GM12878 (cell line): ENCODE results near the gene RGS1. TPM values are rescaled to one million over a fixed set of nuclear protein-coding genes. Genes with fewer than 3 reads are reported as not detected.

Experiments
- ATAC-seq: fragments of 200-7000 bp; cut with Tn5 transposase; 3 replicates; pipeline ENCODE4 v1.9.1; 2020; ENCODE audit warnings: mild to moderate bottlenecking, moderate library complexity
- BruUV-seq: library from RNA; stranded (reverse); fragments of 400-500 nt; replicated peaks from 2 replicates; lab custom pipeline; 2021; lab: Mats Ljungman, UMichigan
- CTCF ChIA-PET: fragments of 300-600 bp; sonication (Branson Sonifier 250); formaldehyde crosslinking; extraction: SDS; loops from one replicate; lab custom pipeline; 2021; ENCODE audit warnings: inconsistent platforms; lab: Yijun Ruan, JAX
- POLR2A ChIA-PET: fragments of 350-600 bp; formaldehyde crosslinking; extraction: SDS; loops from one replicate; lab custom pipeline; 2021; ENCODE audit warnings: inconsistent platforms; lab: Charles Lee
- RAD21 ChIA-PET: fragments of 300-600 bp; sonication (Branson Sonifier 250); formaldehyde crosslinking; loops from one replicate; lab custom pipeline; 2023; ENCODE audit warnings: antibody characterized with exemption; ENCODE audit not compliant: unreplicated experiment; lab: Charles Lee
- SMC1A ChIA-PET: fragments of 300-600 bp; sonication (Branson Sonifier 250); formaldehyde crosslinking; loops from one replicate; lab custom pipeline; 2023; ENCODE audit not compliant: unreplicated experiment, uncharacterized antibody; lab: Charles Lee
- DNase-seq: peaks from one replicate; pipeline ENCODE4 v3.0.0-alpha.2; 2011; ENCODE audit warnings: low read depth, low spot score
- FAIRE-seq: peaks from 3 replicates; lab custom pipeline; 2011; peaks lifted over from hg19 to GRCh38; lab: Jason Lieb, UNC
- H2AFZ ChIP-seq: 2 replicates; pipeline ENCODE4 v1.6.0; 2011; ENCODE audit warnings: low read depth, low read length, control low read depth; ENCODE audit not compliant: control insufficient read depth
- H3K27ac ChIP-seq: 2 replicates; pipeline ENCODE4 v1.5.1; 2011; ENCODE audit warnings: control low read depth; ENCODE audit not compliant: control insufficient read depth, insufficient read depth
- H3K27me3 ChIP-seq, 2 experiments: replicated peaks in 1 of 2; 2 replicates each; pipeline versions ENCODE4 v1.6.0 to v1.6.1; 2011; ENCODE audit warnings: low read length in 1 of 2; ENCODE audit not compliant: control insufficient read depth in 2 of 2, insufficient read depth in 2 of 2
- H3K36me3 ChIP-seq, 2 experiments: 2 replicates each; pipeline ENCODE4 v1.5.1; 2011; ENCODE audit warnings: low read length in 1 of 2; ENCODE audit not compliant: control insufficient read depth in 2 of 2, insufficient read depth in 2 of 2
- H3K4me1 ChIP-seq: 2 replicates; pipeline ENCODE4 v1.6.1; 2011; ENCODE audit warnings: mild to moderate bottlenecking, low read length, moderate library complexity, mixed read lengths; ENCODE audit not compliant: control insufficient read depth, insufficient read depth
- H3K4me2 ChIP-seq: 2 replicates; pipeline ENCODE4 v1.6.0; 2011; ENCODE audit warnings: control low read depth; ENCODE audit not compliant: control insufficient read depth, insufficient read depth
- H3K4me3 ChIP-seq: fragments of 200-600 bp; sonication (generic); 2 replicates; pipeline ENCODE4 v1.5.1; 2016
- H3K79me2 ChIP-seq: 2 replicates; pipeline ENCODE4 v1.6.0; 2011; ENCODE audit warnings: low read length; ENCODE audit not compliant: control insufficient read depth, insufficient read depth
- H3K9ac ChIP-seq: 2 replicates; pipeline ENCODE4 v1.8.0; 2011; ENCODE audit warnings: low read length, control low read depth, mixed read lengths; ENCODE audit not compliant: control insufficient read depth, insufficient read depth
- H3K9me3 ChIP-seq: replicated peaks from 3 replicates; pipeline ENCODE4 v1.5.1; 2011; ENCODE audit warnings: mild to moderate bottlenecking, low read length; ENCODE audit not compliant: control insufficient read depth, insufficient read depth
- H4K20me1 ChIP-seq: 2 replicates; pipeline ENCODE4 v1.6.0; 2011; ENCODE audit not compliant: control insufficient read depth, insufficient read depth
- CBX5 ChIP-seq: sonication (generic); IDR thresholded peaks from 2 replicates; pipeline ENCODE4 v1.6.1; 2016; ENCODE audit warnings: low read depth, moderate library complexity, mild to moderate bottlenecking, inconsistent platforms
- CHD2 ChIP-seq: IDR thresholded peaks from 2 replicates; pipeline ENCODE4 v1.6.1; 2011; ENCODE audit warnings: low read depth, low read length, improper control_type of control experiment, borderline replicate concordance
- CREB1 ChIP-seq: IDR thresholded peaks from 2 replicates; pipeline ENCODE4 v1.6.1; 2012; ENCODE audit warnings: low read depth, mild to moderate bottlenecking, inconsistent platforms
- EED ChIP-seq: sonication (generic); IDR thresholded peaks from 2 replicates; pipeline ENCODE4 v1.6.1; 2016; ENCODE audit warnings: antibody characterized with exemption, low read depth
- EGR1 ChIP-seq, 2 experiments: IDR thresholded peaks; 1 replicate in 1 of 2; 2 replicates in 1 of 2; pipeline ENCODE4 v1.6.1; 2011 to 2012; ENCODE audit warnings: low read depth in 2 of 2, low read length in 2 of 2, borderline replicate concordance in 1 of 2, mild to moderate bottlenecking in 1 of 2, moderate library complexity in 1 of 2
- GABPA ChIP-seq: IDR thresholded peaks from 2 replicates; pipeline ENCODE4 v1.6.1; 2014; ENCODE audit warnings: antibody characterized with exemption, low read depth, mild to moderate bottlenecking, inconsistent platforms
- JUNB ChIP-seq: IDR thresholded peaks from 2 replicates; pipeline ENCODE4 v1.6.1; 2016; ENCODE audit warnings: antibody characterized with exemption, mild to moderate bottlenecking
- MTA2 ChIP-seq: fragments of 450-650 bp; IDR thresholded peaks from 2 replicates; pipeline ENCODE4 v1.6.1; 2016; ENCODE audit warnings: low read depth, mild to moderate bottlenecking, moderate library complexity
- MTA3 ChIP-seq: IDR thresholded peaks from 2 replicates; pipeline ENCODE4 v1.6.1; 2012; ENCODE audit warnings: low read length, inconsistent platforms, borderline replicate concordance
- MXI1 ChIP-seq: fragments of 150-350 bp; IDR thresholded peaks from 2 replicates; pipeline ENCODE4 v1.6.1; 2011; ENCODE audit warnings: low read depth, mild to moderate bottlenecking, inconsistent platforms, low read length, improper control_type of control experiment
- PKNOX1 ChIP-seq: fragments of 450-650 bp; IDR thresholded peaks from 2 replicates; pipeline ENCODE4 v1.6.1; 2016; ENCODE audit warnings: mild to moderate bottlenecking
- PML ChIP-seq: IDR thresholded peaks from 2 replicates; pipeline ENCODE4 v1.6.1; 2012; ENCODE audit warnings: low read length, inconsistent platforms
- RAD21 ChIP-seq: IDR thresholded peaks from 2 replicates; pipeline ENCODE4 v1.6.1; 2011; ENCODE audit warnings: mild to moderate bottlenecking, low read depth, low read length, moderate library complexity; ENCODE audit not compliant: insufficient read depth
- RAD51 ChIP-seq: fragments of 450-650 bp; IDR thresholded peaks from 2 replicates; pipeline ENCODE4 v1.6.1; 2016; ENCODE audit warnings: moderate library complexity, mild to moderate bottlenecking, inconsistent platforms
- RB1 ChIP-seq: fragments of 450-650 bp; formaldehyde crosslinking; IDR thresholded peaks from 2 replicates; pipeline ENCODE4 v1.6.1; 2017; ENCODE audit warnings: mild to moderate bottlenecking, borderline replicate concordance
- SMAD5 ChIP-seq: IDR thresholded peaks from 2 replicates; pipeline ENCODE4 v1.6.1; 2016; ENCODE audit warnings: antibody characterized with exemption, low read depth
- ZBED1 ChIP-seq: IDR thresholded peaks from 2 replicates; pipeline ENCODE4 v1.6.1; 2016; ENCODE audit warnings: borderline replicate concordance
- ZSCAN29 ChIP-seq: fragments of 450-650 bp; IDR thresholded peaks from 2 replicates; pipeline ENCODE4 v1.6.1; 2017; ENCODE audit warnings: mild to moderate bottlenecking, moderate library complexity
- WGBS: methylation state at CpG from one replicate; pipeline ENCODE4 v1.1.6; 2016; ENCODE audit warnings: low lambda C conversion rate; ENCODE audit not compliant: insufficient replicate concordance, insufficient coverage; ENCODE audit errors: missing lambda C conversion rate; 5-methylcytosine and 5-hydroxymethylcytosine counted together
- in situ Hi-C: fragments of 300-500 bp; cut with MboI; formaldehyde crosslinking; loops from 9 replicates; pipeline ENCODE4 v1.14.3; 2018; ENCODE audit warnings: mixed read lengths
- intact Hi-C: fragments of 100-400 bp; cut with micrococcal nuclease; formaldehyde crosslinking; loops from one replicate; pipeline ENCODE4 v1.14.2; 2022; ENCODE audit not compliant: unreplicated experiment
- polyA plus RNA-seq, 11 experiments: library from polyadenylated mRNA; depleted of rRNA in 4 of 11; unstranded in 6 of 11; stranded (reverse) in 5 of 11; fragments of >200 nt; fragmentation: Nextera tagmentation in 4 of 11; fragmentation: Illumina TruSeq in 1 of 11; extraction: Ambion mirVana in 4 of 11; extraction: Trizol in 1 of 11; gene quantifications; 1 replicate in 1 of 11; 2 replicates in 10 of 11; pipeline versions ENCODE4 v1.2.1 to v1.2.3, GENCODE V29; 2011 to 2016; ENCODE audit warnings: inconsistent platforms in 2 of 11, missing spikeins in 2 of 11, low read depth in 1 of 11
- total RNA-seq, 4 experiments: library from RNA; depleted of rRNA in 3 of 4; stranded (reverse); fragments of >200 nt in 3 of 4; fragmentation: Illumina TruSeq in 1 of 4; extraction: Trizol in 1 of 4; gene quantifications; 2 replicates each; pipeline versions ENCODE4 v1.2.1 to v1.2.3, GENCODE V29; 2013 to 2021
- TF ChIP-seq, protein P1 (sequence below): fragments of 450-650 bp; formaldehyde crosslinking; IDR thresholded peaks from 2 replicates; pipeline ENCODE4 v1.4.0; 2022; ENCODE audit warnings: mild to moderate bottlenecking, moderate library complexity

Gene RGS1
- total and polyA plus RNA-seq, 10 of the 15 experiments (the other 5 are each of a cell fraction or from before 2014, with no cell fraction given), result 20.7 to 882 (median 45.9) TPM

DNA sequence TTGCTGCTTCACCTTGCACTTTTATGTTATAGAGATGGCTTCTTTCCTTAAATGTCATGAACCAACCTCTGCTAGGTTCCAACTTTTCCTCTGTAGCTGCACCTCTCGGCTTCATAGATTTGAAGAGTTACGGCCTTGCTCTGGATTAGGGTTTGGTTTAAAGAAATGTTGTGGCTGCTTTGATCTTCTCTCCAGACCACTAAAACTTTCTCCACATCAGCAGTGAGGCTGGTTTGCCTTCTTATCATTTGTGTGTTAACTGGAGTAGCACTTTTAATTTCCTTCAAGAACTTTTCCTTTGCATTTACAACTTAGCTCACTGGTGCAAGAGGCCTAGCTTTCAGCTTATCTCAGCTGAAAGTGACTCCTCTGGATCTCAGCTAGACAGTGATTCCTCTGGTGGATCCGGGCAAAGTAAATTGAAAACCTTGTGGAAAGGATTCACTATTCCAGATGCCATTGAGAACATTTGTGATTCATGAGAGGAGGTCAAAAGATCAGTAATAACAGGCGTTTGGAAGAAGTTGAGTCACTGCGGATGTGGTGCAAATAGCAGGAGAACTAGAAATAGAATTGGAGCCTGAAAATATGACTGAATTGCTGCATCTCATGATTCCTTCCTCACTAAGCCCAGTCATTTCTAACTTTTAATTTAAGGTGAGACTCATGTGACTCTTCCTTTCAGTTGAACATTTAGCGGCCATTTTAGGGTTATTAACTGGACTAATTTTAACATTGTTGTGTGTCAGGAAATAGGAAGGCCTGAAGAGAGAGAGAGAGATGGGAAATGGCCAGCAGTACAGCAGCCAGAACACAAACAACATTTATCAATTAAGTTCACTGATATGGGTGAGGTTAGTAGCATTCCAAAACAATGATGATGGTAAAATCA, 16.2 kb upstream of the RGS1 start:
- in situ Hi-C loops, result no loop called here
- BruUV-seq, result no TSS peak
- ChIA-PET SMC1A (interaction anchor here (0.8 to 3.5 kb wide), 13 partner anchors 8 to 52 kb away, joined by 3 to 27 read pairs (median 10); no protein-coding TSS in a partner anchor), POLR2A (interaction anchor here (0.6 to 2.9 kb wide), 9 partner anchors 9 to 42 kb away, joined by 3 to 19 read pairs (median 8); no protein-coding TSS in a partner anchor), CTCF (interaction anchor here (0.7 to 1.9 kb wide), 7 partner anchors 8 to 82 kb away, joined by 3 to 6 read pairs (median 5); no protein-coding TSS in a partner anchor), RAD21 (interaction anchor here (0.8 to 3.4 kb wide), 10 partner anchors 9 to 52 kb away, joined by 3 to 24 read pairs (median 5); no protein-coding TSS in a partner anchor)
- DNase-seq (no peak), FAIRE-seq (peak; percentile 47), ATAC-seq (peak; percentile 54)
- Histone ChIP-seq H4K20me1 (no peaks in the 10 kb centered on the region), H2AFZ (peak overlapping the region; percentile 73), H3K27ac (peak overlapping the region; percentile 79), H3K27me3 (no peaks in the 10 kb centered on the region), H3K9ac (peak overlapping the region; percentile 37; the same call in 1 of the 2 replicates), H3K9me3 (no peaks in the 10 kb centered on the region; the same call in 2 of the 3 replicates), H3K4me1 (peaks cover 3% of the 10 kb centered on the region; the same call in 1 of the 2 replicates), H3K79me2 (peaks cover 4% of the 10 kb centered on the region), H3K36me3 (no peaks in the 10 kb centered on the region), H3K4me2 (peak overlapping the region; percentile 44; the same call in 1 of the 2 replicates), H3K4me3 (peak overlapping the region; percentile 23; the same call in 1 of the 2 replicates)
- 36% methylated on average over 6 of the region's 6 CpGs for WGBS
- intact Hi-C loops, result loop anchor here (1.0 to 10.0 kb wide), 3 partner anchors 16 to 495 kb away; partner anchors contain the start of genes RGS1, RO60 and UCHL5
- TF ChIP-seq SMAD5 (no peak), CREB1 (peak; percentile 72; the same call in 1 of the 2 replicates), EGR1 (IDR thresholded peaks at IDR 0.05; ENCODE audit: borderline replicate concordance in 1 of 2, low read depth in 2 of 2, low read length in 2 of 2) (no peak), RB1 (no peak), CBX5 (peak; percentile 68; the same call in 1 of the 2 replicates), JUNB (peak; percentile 96), MTA2 (peak; percentile 99), MXI1 (0 out of 2 replicates have a peak, but pooled peaks have one; percentile 27), MTA3 (peak; percentile 96; the same call in 1 of the 2 replicates), EED (peak; percentile 96), ZBED1 (peak; percentile 94), ZSCAN29 (peak; percentile 73; the same call in 1 of the 2 replicates), CHD2 (peak; percentile 69; the same call in 1 of the 2 replicates), PKNOX1 (0 out of 2 replicates have a peak, but pooled peaks have one; percentile 7), RAD51 (peak; percentile 90), GABPA (peak; percentile 72), PML (peak; percentile 30; the same call in 1 of the 2 replicates), RAD21 (peak; percentile 14; the same call in 1 of the 2 replicates)
- TF ChIP-seq, protein P1, sequence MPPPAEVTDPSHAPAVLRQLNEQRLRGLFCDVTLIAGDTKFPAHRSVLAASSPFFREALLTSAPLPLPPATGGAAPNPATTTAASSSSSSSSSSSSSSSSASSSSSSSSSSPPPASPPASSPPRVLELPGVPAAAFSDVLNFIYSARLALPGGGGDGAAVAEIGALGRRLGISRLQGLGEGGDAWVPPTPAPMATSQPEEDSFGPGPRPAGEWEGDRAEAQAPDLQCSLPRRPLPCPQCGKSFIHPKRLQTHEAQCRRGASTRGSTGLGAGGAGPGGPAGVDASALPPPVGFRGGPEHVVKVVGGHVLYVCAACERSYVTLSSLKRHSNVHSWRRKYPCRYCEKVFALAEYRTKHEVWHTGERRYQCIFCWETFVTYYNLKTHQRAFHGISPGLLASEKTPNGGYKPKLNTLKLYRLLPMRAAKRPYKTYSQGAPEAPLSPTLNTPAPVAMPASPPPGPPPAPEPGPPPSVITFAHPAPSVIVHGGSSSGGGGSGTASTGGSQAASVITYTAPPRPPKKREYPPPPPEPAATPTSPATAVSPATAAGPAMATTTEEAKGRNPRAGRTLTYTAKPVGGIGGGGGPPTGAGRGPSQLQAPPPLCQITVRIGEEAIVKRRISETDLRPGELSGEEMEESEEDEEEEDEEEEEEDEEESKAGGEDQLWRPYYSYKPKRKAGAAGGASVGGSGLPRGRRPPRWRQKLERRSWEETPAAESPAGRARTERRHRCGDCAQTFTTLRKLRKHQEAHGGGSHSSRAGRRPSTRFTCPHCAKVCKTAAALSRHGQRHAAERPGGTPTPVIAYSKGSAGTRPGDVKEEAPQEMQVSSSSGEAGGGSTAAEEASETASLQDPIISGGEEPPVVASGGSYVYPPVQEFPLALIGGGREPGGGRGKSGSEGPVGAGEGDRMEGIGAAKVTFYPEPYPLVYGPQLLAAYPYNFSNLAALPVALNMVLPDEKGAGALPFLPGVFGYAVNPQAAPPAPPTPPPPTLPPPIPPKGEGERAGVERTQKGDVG (CRISPR knock-in tag), result no peak
